NCI-H1092 treated with DMSO at 0.1 percent for 48 hours (cell line): ENCODE results near the gene DNTTIP2.
A peak's percentile ranks its signal among the peaks of the same experiment; 100 is the strongest.
"Not testable (repeated sequence)": the region's sequence is repeated elsewhere in the genome, so short reads cannot be mapped to it uniquely, and the experiment has no call there.

Source experiments
- DNase-seq: peaks from one replicate; lab custom pipeline; 2025; lab: John Stamatoyannopoulos, UW

The DNTTIP2 gene

DNA sequence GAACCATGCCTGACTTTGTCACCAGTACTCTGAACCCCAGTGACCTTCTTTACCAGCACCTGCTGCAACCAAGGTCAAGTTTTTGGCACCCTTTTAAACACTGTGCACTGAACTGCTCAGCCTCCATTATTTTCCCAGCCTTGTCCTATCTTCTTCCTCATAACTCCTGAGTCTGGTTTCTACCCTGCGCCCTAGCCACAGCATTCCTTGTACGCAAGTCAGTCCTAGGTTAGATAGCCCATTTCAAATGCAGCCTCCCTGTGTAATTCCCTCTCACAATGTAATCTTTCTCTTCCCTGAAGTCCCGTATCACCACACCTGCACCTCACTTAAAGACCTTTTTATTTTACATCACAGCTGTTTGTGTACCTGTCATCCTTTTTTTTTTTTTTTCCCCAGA lies 37.2 kb downstream of the DNTTIP2 start:
- no peak for DNase-seq

DNA sequence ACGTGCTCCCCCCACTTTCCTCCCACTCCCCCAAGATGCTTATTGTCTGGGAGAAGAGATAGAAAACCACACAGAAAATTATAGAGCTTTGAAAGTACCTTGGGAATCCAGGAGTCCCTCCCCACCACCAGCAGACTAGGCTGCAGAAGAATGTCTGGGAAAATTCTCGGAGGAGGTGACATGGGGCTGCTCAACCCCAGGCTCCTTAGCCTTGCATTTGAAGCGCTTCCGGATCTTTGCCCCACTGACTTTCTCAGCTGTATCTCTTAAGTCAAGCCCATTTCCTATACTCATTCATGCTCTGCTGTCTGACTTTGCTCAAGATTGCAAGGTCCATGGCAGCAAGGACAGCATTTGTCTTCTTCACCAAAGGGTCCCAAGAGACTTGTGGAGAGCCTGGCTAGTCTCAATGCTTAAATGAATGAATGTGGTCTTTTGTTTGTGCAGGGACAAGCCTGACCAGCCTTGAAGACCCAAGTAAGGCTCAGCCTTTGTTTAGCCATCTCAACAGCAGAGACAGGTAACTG lies 38.0 kb downstream of the DNTTIP2 start:
- no peak for DNase-seq

DNA sequence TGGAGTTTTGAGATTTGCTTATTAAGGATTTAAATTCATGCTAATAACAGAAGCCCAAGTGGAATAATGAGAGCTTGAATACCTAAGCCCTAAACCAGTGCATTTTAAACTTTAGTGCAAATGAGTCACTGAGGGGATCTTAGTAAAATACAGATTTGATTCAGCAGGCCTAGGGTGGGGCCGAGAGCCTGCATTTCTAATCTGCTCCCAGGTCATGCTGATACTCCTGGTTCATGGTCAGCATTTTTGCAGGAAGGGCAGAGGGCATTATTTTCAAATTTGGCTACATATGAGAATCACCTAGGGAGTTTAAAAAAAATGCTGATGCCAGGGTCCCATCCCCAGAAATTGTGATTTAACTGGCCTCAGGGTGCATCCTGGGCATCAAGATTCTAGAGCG lies 39.3 kb downstream of the DNTTIP2 start:
- no peak for DNase-seq

DNA sequence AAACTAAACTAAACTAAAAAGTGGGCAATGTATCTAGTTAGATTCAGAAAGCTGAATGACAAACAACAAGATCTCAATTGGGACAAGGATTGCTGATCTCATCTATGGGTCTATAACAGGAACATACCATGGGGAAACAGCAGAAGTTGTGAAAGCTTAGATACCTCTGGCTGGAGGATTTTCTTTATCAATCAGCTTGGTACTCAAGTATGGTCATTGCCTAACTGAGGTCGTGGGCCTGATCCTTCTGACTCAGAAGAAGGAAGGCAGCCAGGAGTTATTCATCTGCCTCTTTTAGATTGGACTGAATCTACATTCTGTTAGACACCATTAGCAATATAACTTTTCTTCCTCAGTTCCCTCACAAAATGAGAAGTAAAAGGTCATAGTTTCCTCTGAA lies 39.7 kb downstream of the DNTTIP2 start:
- DNase-seq, result no peak

DNA sequence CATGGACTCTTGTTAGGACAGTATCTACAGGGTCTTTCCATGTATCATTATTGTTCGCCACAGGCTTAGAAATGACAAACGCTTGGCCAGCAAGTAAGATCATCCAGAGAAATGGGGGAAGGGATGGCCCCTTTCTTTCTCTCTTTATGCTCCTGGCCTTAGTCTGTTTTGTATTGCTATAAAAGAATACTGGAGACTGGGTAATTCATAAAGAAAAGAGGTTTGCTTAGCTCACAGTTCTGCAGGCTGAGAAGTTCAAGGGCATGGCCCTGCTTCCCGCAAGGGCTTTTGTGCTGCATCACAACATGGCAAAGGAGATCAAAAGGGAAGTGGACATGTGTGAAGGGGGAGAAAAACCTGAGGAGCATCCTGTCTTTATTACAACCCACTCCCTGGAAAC lies 41.0 kb downstream of the DNTTIP2 start:
- no peak for DNase-seq

DNA sequence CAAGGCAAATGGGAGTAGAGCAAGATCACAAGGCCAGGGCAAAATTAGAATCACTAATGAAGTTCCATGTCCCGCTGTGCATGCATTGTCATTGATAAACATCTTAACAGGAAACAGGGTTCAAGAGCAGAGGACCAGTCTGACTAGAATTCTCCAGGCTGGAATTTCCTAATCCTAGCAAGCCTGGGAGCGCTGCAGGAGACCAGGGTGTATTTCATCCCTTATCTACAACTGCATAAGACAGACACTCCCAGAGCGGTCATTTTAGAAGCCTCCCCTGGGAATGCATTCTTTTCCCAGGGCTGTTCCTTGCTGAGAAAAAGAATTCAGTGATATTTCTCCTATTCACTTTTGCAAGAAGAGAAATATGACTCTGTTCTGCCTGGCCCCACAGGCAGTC lies 45.7 kb downstream of the DNTTIP2 start:
- not testable (repeated sequence) for DNase-seq

DNA sequence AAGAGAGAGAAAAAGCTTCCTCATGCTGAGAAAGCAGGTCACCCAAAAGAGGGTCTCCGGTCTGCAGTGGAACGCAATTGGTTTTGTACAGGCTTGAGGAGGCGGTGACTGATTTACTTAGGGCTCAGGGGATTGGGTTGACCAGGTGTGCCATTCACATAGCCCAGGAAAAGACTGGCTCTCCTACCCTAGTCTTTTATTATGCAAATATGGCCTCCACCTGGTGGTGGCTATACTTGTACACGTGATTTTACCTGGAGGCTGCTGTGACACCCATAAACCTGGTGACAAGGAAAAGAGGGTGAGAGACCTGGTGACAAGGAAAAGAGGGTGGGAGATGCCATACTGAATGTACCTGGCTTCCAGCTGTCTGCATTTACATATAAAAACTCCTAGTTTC lies 49.9 kb downstream of the DNTTIP2 start:
- DNase-seq, result no peak

DNA sequence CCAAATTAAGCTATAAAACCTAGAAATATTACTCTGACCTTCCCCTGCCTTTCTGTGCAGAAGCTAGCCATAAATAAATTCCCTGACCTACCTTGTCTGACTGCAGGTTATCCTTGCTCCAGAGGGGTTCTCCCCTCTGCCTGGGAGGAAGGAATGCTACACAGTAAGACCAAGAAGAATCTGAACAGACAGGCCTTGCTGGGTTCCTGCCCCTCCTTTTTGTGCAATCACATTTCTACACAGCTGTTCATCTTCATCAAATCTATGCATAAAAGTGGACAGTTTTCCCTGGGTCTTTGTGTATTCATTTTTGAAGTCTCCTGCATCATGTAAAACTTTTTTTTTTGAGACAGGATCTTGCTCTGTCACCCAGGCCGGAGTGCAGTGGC lies 50.6 kb downstream of the DNTTIP2 start:
- DNase-seq, result no peak

DNA sequence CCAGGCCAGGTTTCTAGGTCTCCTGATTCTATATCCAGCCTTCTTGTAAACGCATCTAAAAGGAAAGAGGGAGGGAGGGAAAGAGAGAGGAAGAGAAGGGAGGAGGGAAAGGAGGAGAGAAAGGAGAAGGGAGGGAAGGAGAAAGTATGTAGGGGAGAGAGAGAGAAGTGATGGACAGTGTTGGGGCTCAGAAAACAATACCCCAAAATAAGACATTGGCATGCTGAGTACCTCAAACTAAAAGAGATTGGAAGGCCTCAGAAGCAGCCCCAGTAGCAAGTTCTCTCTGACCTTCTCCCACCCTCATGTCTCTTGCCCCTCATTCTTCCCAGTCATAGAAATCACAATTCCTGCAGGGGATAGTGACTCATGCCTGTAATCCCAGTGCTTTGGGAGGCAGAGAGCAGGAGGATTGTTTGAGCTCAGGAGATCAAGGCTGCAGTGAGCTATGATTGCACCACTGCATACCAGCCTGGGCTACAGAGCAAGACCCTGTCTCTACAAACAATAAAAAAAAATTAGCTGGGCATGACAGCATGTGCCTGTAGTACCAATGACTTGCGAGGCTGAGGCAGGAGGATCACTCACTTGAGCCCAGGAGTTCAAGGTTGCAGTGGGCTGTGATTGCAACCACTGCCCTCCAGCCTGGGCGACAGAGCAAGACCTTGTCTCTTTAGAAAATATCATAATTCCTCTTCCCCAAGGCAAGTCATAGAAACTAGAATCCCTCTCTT lies 51.2 kb downstream of the DNTTIP2 start:
- DNase-seq, result no peak

DNA sequence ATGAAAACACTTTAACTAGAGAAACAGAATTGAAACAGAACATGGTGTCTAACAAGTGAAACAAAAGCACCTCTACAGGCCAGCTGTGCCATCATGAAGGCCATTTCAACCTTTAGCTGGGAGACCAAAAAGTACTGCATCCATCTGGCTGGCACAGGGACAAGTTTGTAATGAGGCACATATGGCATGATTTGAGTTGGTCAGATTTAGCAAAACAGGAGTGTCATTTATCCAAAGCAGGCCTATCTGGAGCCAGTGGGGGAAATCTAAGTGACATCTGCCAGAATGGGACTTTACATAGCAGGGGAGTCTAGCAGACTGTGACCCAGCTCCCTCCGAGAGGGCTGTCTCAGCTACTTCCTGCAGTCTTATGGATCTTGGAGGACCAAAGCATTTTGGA lies 51.9 kb downstream of the DNTTIP2 start:
- peak; percentile 73 for DNase-seq

DNA sequence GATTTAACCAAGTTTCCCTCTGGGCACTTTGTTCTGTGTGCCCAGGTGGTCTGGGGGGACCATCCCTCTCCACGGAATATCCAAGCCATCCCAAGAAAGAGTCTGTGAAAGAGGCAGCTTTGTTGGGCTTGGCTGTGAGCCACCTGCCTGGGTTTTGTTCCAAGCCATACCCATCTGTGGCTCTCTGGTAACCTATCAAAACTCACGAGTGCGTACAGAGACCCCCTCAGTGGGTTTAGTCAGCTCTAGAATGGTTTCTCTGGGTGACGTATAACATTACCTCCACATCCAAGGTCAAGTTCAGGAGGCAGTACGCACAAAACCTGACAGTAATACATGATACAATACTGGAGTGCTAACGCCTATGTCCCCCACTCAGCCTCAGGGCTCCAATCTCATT lies 54.2 kb downstream of the DNTTIP2 start:
- DNase-seq, result peak; percentile 71

DNA sequence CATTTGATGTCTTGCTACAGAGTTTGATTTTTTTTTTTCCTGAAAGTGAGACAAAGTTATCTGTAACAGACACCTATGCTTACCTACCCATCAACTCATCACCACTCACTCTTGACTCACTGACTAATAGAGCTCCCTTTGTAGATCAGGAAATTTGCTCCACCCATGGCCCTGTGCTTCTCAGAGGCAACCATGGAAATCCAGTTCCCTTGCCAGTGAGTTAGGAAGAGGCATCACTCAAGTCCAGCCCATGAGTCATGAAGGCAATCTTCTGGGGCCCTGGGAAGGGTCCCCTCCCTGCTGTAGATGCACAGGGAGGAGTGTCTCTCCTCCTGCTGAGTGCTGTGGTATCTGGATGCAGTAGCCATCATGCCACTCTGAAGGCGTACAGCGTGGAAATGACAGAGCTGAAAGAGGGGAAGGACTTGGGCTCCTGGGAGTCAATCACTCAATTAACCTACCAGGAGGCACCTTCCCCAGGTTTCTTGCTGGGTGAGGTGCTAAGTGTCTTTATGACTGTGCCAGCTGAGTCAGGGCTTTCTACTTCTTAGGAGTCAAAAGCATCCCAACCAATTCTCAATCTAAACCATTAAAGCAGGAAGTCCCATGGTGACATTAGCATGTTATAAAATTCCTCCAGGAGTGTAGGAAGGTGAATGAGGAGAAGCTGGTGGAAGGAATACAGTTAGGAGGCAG lies 56.1 kb downstream of the DNTTIP2 start:
- no peak for DNase-seq

DNA sequence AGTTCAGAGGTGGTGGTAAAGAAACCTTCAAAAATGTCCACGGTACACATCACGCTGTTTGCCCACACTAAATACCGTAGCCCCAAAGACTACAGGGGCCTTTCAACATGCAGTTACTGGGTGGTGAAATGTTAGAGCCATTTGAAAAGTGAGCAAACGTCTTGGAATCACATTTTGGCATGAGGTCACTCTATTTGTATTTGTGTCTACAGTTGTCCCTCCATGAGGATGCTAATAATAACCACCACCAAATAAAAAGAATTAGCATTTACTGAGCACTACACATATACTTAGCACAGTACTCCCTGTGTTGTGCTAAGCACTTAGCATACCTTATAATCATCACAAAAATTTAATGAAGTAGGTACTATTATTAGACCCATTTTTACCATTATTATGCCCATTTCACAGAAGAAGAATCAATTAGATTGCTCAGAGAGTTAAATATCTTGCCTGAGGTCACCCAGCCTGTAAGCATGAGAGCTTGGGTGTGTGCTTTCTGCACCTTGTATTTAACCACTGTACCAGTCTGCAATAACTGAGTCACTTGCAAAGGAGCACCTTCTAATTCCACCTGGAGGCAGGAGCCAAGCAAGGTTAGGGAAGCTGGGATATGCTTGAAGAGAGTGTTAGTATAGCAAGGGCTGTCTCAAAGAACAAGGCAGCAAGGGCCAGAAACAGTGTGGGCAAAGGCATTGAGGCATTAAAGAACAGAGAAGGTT lies 57.4 kb downstream of the DNTTIP2 start:
- no peak for DNase-seq

DNA sequence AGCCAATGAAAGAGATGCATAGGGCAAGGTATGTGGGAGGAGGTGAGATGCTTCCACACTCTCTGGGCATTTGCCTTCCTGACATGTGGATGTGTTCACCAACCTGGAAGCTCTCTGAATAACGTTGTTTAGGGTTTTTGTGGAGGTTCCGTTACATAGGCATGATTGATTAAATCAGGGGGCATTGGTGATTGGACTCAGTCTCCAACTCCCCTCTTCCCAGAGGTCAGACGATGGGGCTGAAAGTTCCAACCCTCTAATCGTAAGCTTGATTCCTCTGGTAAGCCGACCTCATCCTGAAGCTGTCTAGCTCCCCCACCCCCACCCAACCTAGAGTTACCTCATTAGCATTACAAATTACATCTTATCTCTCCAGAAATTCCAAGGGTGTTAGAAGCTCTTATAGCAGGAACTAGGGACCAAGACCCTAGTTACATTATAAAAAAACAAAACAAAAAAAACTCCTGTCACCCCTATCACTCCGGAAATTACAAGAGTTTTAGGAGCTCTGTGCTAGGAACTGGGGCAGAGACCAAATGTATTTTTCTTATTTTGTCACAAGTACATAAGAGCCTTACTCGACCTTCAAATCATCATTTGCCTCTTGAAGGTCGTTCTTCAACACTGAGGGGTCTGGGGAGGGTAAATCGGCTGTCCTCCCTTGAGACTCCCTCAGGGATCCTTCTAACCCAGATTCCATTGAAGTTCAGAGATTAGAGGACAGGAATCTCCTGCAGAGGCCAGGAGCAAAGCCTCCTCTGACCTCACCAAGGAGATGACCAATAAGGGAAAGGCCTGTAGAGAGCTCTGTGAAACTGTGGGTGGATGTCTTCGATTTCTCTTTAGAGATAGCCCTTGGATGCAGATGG lies 58.2 kb downstream of the DNTTIP2 start:
- no peak for DNase-seq

DNA sequence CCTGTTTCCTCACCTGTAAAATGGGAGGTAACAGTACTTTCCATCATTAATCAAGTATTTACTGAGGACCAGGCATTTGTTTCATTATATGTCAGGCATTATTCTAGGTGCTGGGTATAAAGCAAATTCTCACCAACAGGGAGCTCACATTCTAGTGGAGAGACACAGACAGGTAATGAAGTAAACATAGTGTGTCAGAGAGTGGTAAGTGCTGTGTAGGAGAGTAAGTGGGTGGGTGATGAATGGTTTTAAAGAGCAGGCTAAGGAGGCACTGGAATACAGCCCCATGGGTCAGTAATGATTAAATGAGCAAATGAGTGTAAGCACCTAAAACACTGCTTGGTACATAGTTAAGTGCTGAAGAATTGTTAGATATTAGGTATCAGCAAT lies 60.4 kb downstream of the DNTTIP2 start:
- no peak for DNase-seq

DNA sequence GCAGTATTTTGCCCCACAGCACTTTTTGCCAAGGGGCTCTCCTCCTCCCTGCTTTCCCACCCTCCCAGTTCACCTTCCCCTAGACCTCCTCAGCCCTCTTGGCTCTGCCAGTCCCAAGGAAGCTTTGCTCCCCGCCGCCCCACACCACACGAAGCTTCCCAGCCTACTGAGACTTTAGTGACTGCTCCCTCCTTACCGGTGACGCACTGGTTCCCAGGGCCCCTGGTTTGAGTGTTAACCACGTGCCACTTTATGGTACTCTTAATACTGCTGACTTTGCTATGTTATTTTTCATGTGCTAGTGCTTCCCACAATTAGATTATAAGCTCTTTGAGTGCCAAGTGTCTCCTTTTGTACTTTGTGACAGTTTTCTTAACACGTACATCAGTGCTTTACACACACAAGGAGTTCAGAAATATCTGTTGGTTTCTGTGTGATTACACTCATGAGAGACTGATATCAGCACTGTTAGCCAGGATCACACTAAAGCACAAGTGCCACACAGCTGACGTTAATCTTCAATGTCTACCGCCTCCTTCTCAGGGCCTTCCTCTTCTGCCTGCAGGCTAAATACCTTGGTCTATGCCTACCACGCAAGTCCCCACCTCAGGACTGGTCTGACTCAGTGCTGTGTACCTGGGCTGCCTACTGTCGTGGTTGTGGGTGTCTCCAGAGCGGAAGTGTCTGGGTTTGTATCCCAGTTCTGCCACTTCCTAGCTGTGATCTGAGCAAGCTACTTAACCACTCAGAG lies 61.0 kb downstream of the DNTTIP2 start:
- DNase-seq, result no peak

DNA sequence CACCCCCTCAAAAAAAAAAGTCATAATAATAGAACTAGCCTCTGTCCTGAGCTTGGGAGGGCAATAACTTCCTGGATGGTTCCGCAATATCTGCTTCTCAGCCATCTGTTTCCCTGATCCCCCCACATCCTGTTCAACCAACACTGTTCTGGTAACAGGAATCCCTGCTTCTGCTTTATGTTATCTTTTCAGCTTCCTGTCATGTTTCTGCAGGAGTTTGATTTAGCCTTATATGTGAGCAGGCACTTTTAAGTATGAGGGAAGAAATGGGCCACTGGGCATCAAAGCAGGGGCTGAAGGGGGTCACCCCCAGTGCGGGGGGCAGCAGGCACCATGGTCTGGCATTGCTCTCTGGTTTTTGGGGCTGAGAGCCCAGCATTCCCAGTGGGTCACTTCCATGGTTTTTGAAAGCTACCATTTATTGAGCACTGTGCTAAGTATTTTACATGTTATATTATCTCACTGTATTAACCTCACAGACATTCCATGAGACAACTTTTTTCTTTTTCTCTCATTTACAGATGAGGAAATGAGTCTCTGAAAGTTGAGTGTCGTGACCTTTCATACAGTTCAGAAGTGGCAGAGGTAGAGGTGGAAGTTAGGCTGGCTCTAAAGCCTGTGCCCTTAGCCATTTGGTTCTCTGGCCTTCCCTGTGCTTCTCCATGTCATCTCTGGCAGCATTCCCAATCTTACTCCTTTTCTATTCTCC lies 61.9 kb downstream of the DNTTIP2 start:
- no peak for DNase-seq
